GM19455 (cell line): Measurements from ENCODE around the gene C3orf22.
"Not testable (repeated sequence)": the region's sequence is repeated elsewhere in the genome, so short reads cannot be mapped to it uniquely, and the experiment has no call there.

Experiments
- ATAC-seq: cut with Tn5 transposase; IDR thresholded peaks from one replicate; pipeline ENCODE4 v1.9.1; 2021; ENCODE audit not compliant: unreplicated experiment

Gene C3orf22

DNA sequence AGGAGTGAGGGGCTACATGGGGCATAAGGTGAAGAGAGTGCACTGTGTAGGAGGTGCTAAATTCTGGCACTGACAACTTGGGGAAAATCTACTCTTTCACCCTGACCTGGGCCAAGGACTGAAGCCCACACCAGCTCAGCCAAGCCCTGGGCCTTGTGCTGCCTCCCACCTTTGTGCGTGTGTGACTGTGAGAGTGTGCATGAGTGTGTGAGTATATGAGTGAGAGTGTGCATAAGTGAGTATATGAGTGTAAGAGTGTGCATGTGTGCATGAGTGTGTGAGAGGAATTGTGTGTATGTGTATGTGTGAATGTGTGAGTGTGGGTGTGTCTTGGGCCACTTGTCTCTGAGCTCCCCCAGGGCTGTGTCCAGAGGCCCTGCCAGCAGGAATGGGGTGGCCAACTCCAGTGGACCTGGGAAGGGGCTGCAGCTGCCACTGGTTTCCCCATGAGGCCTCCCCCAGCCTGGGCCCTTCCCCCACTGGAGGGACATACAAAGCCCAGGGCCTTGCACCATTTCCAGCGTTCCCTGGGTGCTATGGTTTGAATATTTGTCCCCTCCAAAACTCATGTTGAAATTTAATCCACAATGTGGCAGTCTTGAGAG is 15.2 kb downstream of the C3orf22 start:
- ATAC-seq: no peak

DNA sequence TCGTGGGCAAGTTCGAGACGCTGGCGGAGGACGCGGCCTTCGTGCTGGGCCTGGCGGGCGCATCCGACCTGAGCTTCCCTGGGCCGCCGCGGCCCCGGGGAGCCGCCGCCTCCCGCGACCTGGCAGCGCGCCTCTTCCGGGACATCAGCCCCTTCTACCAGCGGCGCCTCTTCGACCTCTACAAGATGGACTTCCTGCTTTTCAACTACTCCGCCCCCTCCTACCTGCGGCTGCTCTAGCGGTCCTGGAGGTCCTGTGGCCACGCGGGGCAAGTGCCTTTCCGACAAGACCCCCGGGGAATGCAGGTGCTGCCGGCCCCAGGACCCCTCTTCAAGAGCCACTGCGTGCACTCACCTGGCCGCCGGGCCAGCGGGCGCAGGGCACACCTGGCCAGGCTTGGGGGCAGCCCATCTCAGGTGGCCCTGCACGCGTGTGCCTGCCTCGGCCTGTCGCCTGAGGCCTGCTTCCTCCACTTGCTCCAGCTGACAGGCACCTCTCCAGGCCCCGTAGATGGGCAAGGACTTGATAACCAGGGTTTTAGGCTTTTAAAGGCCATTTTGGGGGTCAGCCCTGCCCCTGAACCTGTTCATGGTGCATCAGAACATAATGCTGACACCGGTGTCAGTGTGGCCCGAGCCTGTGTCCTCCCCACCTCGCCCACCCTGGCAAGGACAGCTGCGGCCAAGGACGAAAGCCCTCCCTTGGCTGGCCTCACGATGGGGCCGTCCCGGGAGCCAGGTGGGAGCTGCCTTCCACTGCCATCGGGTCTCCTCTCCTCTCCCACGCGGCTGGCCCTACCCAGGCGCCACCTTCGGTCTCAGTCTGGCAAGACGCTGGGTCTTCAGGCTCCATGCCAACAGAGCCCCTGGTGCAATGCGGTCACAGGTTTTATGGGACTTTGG is 16.1 kb downstream of the C3orf22 start:
- no peak for ATAC-seq

DNA sequence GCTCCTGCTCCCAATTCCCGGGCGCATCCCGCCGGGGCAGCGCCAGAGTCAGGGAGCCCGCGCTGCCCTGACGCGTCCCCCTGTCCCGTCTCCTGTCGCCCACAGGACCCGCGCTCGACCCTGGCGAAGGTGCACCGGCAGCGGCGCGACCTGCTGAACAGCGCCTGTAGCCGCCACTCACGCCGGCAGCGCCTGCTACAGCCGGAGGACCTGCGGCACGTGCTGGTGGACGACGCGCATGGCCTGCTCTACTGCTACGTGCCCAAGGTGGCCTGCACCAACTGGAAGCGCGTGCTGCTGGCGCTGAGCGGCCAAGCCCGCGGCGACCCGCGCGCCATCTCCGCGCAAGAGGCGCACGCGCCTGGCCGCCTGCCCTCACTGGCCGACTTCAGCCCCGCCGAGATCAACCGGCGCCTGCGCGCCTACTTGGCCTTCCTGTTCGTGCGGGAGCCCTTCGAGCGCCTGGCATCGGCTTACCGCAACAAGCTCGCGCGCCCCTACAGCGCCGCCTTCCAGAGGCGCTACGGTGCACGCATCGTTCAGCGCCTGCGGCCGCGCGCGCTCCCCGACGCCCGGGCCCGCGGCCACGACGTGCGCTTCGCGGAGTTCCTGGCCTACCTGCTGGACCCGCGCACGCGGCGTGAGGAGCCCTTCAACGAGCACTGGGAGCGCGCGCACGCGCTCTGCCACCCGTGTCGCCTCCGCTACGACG is 16.9 kb downstream of the C3orf22 start:
- no peak for ATAC-seq

DNA sequence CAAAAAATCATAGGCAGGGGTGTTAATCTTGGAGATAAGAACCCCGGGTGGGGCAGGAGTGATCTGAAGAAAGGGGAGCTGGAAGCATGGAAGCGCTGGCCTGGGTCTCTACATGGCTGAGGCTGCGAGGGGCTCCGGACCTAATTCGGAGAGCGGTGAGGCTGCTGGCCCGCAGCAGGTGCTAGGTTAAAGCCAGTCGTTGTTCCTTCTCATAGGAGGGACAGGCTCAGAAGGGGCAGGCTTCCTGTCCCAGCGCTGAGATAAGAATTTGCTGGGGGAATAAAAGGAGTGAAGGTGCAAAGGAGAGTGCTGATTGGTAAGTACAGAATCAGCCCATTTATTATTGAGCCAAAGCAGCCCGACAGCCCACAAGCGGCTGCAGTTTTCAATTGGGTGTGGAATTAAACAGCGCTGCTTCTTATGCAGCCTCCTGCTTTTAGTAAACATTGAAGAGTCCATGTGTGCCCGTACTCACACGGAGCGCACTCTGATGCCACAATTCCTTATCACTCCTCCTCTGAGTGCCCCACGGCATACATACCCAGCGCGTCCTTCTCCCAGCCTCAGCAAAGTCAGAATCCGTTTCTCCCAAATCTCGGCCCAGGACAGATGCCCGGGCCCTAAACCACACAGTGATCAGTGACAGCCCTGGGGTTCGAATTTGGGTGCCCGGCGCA is 17.6 kb downstream of the C3orf22 start:
- no peak for ATAC-seq

DNA sequence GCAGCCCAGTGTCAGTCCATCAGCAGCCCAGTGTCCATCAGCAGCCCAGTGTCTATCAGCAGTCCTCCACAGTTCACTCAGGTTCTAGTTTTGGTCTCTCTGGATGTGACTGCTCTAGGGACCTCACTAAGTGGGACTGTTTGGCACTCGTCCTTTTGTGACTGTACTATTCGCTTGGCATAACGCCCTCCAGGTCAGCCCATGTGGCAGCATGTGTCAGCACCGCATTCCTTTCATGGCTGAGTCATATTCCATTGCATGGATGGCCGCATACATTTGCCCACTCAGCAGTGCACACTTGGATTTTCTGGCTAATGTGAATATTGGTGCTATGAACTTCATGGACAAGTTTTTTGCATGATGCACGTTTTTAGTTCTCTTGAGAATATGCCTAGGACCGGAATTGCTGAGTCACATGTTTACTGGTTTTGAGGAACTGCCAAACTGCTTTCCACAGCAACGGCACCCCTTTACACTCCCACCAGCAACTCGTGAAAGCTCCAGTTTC is 18.3 kb downstream of the C3orf22 start:
- ATAC-seq: no peak

DNA sequence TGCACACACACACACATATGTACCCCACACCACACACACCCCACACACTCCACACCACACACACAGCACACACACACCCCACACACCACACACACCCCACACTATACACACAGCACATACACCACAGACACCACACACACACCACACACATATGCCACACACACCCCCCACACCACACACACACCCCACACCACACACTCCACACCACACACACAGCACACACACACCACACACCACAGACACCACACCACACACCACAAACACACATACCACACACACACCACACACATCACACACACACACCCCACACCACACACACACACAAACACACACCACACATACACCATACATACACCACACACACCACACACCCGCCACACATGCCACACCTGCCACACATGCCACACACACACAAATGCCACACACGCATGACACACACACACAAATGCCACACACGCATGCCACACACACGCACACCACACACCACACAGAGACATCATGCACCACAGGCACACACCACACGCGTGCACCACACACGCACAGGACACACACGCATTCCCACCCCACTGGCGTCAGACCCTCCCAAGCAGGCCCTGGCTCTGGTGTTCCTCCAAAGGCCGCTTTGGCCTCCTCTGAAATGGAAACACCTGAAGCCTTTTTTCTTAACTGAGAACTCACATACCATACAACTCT is 19.0 kb downstream of the C3orf22 start:
- no peak for ATAC-seq

DNA sequence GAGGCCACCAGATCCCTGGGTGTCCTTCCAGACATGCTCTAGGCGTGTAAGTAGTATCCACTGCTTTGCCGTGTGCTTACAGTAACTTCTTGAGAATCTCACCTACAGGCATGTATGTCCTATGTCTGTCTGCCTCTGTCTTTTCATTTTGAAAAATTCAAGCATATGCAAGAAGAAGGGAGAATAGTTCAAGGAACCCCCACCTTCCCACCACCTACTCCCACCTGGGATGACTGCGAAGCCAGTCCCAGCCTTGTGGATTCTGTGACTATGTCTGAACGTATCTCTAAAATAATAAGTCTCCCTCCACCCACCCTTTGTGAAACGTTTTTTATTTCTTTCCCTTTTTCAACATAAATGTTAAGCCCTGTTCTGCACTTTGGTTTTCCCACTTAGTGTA is 19.8 kb downstream of the C3orf22 start:
- no peak for ATAC-seq

DNA sequence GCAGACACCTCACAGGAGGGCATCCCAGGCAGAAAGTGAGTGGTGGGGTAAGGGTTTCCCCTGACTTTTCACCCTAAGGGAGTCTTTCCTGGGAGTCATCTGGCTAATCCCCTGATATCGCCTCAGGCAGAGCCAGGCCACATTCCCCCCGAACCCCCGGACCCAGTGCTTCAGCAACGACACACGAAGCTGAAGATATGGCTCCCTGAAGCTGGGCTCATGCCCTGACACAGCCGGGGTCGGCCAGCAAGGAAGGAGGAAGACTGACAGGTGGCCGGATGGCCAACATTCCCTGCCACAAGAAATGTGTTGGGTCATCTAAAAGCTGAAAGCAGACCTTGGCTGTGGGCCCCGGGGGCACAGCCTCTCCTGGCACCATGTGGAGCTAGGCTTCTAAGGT is 20.4 kb downstream of the C3orf22 start:
- no peak for ATAC-seq

DNA sequence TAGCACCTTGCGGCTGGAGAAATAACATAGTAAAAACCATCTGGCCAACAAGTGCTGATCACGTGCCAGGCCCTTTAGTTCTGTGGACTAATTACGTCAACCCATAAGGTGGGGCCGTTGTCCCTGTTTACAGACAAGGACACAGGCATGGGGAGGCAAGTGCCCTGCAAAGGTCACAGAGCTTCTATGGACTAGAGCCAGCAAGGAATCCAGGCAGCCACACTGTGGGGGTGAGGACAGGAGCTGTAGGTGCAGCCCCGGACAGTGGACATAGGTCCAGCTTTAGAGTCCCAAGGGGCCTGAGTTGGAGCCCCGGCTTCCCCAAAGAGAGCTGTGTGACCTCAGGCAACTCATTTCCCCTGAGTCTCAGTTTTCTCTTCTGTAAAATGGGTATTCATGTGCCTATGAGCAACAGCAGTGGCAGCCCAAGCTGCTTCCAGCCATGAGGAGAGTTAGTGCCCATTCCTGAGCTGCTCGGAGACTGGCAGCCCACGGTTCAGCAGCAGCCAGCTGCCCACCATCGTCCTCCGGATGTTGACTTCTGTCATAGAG is 20.9 kb downstream of the C3orf22 start:
- ATAC-seq: no peak

DNA sequence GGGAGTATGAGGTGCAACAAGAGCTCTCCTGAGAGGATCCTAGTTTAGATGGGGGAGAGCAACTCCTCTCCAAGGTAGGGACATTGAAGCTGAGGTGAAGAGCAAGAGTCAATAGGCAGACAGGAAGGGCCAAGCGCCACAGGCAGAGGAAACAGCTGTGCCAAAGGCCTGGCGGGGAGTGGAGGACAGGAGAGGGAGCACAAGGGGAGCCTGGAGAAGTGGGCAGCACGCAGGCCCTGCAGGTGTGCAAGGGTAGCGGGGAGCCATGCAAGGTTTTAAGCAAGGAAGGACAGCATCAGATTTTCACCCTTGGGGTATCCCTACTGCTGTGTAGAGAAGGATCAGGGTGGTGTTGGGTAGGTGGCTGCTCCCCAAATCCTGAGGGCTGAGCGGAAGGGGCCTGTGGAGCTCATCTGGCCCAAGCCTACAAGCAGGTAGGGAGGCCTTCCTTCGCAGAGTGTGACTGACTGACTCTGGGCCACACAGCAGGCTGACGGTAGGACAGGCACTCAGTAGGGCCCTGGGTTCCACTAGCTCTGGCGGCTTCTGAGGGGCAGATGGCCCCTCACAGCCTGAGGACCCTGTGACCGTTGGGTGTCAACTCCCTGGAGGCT is 21.5 kb downstream of the C3orf22 start:
- no peak for ATAC-seq

DNA sequence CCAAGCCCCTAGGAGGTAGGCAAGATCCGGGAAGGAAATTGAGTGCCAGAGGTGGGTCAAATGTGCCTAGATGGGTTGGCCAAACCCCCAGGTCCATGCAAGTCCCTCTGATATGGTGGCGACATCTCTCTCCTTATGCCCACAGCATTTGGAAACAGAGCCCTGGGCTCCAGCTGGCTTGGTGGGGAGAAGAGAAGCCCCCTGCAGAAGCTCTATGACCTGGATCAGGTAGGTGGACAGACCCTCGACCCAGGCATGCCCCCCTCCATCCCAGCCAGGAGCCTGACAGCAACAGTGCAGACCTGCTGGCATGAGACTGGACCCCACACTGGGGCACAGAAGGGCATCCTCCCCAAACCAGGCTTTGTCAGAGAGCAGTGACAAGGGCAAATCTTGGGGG is 22.6 kb downstream of the C3orf22 start:
- ATAC-seq: no peak

DNA sequence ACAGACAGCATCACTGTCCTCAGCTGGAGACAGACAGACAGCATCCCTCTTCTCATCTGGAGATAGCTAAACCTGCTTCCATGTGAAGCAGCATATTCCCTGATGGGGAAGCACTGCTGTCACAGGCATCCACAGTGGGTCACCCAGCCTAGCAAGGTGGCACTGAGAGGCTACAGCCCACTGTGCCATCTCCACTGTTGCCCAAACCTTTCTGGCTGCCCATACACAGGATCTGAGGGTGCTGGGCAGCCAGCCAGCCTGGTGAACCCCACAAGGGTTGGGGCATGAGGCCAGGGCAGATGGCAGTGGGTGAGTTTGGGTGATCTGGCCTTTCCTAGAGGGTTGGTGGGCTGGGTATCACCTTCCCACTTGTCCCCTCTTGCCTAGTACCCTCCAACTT is 23.1 kb downstream of the C3orf22 start:
- ATAC-seq: no peak

DNA sequence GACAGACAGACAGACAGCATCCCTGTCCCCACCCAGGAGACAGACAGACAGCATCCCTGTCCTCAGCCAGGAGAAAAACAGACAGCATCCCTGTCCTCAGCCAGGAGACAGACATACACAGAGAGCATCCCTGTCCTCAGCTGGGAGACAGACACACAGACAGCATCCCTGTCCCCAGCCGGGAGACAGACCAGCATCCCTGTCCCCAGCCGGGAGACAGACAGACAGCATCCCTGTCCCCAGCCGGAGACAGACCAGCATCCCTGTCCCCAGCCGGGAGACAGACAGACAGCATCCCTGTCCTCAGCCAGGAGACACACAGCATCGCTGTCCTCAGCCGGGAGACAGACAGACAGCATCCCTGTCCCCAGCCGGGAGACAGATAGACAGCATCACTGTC is 24.0 kb downstream of the C3orf22 start:
- ATAC-seq: not testable (repeated sequence)

DNA sequence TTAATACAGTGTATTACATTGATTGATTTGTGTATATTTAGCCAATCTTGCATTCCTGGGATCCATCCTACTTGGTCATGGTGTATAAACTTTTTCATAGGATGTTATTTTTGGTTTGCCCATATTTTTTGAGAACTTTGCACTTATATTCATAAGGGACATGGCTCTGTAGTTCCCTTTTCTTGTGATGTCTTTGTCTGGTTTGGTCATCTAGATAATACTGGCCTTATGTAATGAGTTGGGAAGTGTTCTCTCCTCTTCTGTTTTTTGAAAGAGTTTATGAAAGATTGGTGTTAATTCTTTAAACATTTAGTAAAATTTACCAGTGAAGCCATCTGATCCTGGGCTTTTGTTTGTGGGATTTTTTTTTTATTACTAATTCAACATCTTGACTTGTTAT is 25.2 kb downstream of the C3orf22 start:
- no peak for ATAC-seq

DNA sequence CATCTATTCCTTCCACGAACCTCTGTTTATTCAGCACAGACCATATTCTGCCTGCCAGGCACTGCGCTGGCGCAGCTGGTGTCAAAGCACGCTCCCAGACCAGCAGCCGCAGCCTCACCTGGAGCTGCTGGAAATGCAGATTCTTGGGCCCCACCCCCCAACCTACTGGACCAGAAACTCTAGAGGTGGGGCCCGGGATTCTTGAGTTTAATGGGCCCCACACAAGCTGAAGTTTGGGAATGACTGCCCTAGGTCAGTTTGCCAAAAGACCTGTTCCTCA is 27.7 kb downstream of the C3orf22 start:
- ATAC-seq: no peak

DNA sequence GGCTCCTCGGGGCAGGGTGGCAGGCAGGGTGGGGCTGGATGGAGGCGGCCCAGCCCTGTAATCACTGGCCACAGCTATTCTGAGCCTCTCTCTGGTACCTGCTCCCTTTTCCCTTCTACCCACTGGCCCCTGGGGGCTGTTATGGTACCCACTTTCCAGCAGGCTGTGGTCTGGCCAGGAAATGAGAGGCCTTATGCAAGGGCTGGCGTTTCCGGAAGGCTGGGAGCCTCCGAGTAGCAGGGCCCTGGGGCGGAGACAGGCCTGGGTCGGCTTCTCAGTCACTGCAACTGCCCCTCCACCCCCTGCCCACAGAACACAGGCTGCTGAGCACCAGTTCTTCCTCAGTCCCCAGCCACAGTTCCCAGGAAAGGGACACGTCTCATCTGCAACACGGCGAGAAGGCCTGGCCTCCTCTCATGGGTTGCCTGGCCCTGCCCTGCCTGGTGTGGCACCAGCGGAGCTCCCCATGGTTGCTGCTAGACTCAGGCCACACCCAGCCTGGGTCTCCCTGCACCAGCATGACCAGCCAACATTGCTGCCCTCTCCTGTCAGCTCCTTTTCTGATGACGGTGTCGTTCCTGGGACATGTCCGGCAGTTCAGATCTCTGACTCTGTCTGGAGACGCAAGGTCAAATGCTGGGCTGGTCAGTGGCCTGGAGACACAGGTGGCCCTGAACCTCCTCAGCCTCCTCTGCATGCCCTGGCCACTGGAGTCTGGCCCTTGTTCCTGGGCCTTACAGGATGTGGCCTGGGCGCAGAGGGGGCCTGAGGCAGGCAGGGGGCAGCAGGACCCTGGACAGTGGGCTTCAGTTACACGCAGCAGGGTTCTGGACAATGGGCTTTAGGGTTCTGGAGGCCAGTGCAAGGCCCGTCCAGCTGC is 28.3 kb downstream of the C3orf22 start:
- no peak for ATAC-seq

DNA sequence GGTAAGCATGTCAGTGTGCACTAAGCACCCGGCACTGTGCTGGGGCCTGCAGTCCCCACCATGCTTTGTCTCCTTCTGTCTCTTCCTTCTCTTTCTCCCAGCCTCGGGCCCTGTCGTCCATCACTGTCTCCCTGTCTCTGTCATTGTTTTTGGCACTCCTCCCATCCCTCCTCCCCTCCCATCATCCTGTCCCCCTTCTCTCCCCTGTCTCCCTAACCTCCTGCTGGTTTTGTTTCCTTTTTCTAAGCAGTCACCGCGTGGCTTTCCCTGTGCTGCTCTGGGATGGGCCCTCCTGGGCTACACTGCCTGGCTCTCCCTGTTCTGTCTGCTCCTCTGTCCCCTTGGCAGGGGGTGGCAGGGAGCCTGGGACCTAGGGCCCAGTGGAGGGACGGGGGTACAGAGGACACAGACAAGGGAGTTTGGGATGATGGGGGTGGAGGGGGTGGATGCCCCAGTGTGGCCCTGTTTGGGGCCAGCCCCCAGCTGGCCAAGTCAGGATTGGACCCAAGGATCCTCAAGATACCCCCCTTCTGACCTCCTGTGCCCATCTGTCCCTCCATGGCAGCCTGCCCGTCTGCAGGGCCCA is 29.1 kb downstream of the C3orf22 start:
- ATAC-seq: no peak

DNA sequence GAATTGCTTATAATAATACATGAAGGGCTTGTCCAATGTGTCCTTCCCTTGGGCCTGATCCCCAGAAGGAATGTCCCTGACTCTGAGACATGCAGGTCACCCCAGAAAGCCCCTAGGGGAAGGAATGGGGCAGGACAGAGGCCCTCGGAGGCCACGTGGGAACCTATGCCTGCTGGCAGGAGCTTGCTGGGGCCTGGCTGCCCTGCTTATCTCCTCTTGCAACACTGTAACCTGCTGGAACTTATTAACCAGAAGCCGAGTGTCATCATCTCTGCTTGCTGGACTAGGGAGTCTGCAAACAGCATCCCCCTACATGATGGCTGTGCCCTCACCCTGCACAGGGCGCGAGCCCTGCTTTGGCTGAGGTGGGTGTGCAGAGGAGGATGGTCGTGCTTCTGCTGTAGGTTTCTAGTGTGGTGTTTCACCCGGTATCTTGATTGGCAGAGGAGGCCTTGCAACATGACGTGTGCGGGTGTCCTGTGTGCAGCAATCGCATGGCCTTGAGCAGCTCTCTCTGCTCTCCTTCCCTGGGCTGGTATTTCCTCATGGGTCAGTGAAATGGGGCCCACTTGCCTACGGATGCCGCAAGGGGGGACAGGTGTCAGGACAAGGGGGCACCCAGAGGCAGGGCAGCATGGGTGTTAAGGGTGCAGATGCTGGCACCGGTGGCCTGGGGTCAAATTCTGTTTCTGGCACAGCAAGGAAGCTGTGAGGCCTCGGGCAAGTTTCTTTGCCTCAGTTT is 29.8 kb downstream of the C3orf22 start:
- ATAC-seq: no peak
